Measurements from ENCODE around the gene KRT32.

KRT32 gene

GRCh38 chr17:41492351-41492750 lies 25.2 kb upstream of the KRT32 start:
- no peak for DNase-seq

GRCh38 chr17:41491476-41491875 lies 24.3 kb upstream of the KRT32 start:
- DNase-seq = no peak

GRCh38 chr17:41490000-41490990 lies 23.1 kb upstream of the KRT32 start:
- DNase-seq = no peak

- no peak for DNase-seq
Measured at GRCh38 chr17:41489531-41489930, 22.3 kb upstream of the KRT32 start, which contains the start of gene KRT36. KRT36 (minus strand) TSS chr17:41489910; CDS start chr17:41489864, 46 bp downstream.

GRCh38 chr17:41486809-41487530 lies 19.8 kb upstream of the KRT32 start:
- peak in 2 of 5 donors; percentile 10 to 17 for DNase-seq

GRCh38 chr17:41486316-41486715 lies 19.1 kb upstream of the KRT32 start:
- no peak for DNase-seq

GRCh38 chr17:41484920-41485904 lies 18.0 kb upstream of the KRT32 start:
- DNase-seq = no peak

- no peak for DNase-seq
Measured at GRCh38 chr17:41483991-41484826, 17.0 kb upstream of the KRT32 start.

GRCh38 chr17:41483531-41483930 lies 16.3 kb upstream of the KRT32 start:
- DNase-seq = no peak

GRCh38 chr17:41481036-41481435 lies 13.8 kb upstream of the KRT32 start, which contains the start of gene KRT35:
KRT35 (minus strand) TSS chr17:41481151; CDS start chr17:41481097, 54 bp downstream.
- no peak for DNase-seq

- DNase-seq = no peak
Measured at GRCh38 chr17:41480581-41480980, 13.4 kb upstream of the KRT32 start.

- no peak for DNase-seq
Measured at GRCh38 chr17:41480136-41480535, 12.9 kb upstream of the KRT32 start.

GRCh38 chr17:41478237-41478636 lies 11.1 kb upstream of the KRT32 start:
- no peak for DNase-seq

- DNase-seq = no peak
Measured at GRCh38 chr17:41476866-41477815, 10.0 kb upstream of the KRT32 start.

- no peak for DNase-seq
Measured at GRCh38 chr17:41475421-41475820, 8.2 kb upstream of the KRT32 start.

GRCh38 chr17:41474863-41475262 lies 7.7 kb upstream of the KRT32 start:
- no peak for DNase-seq

GRCh38 chr17:41468346-41468745 lies 1.2 kb upstream of the KRT32 start:
- DNase-seq = no peak

- no peak for DNase-seq
Measured at GRCh38 chr17:41467561-41467960, 375 bp upstream of the KRT32 start.

GRCh38 chr17:41464682-41465081 lies 2.5 kb downstream of the KRT32 start:
- DNase-seq = no peak

- no peak for DNase-seq
Measured at GRCh38 chr17:41464173-41464572, 3.0 kb downstream of the KRT32 start.
